ENCODE results near the gene THSD7B.

THSD7B gene

GRCh38 chr2:137181370-137181769, 416.0 kb downstream of the THSD7B start:
- TF ChIP-seq ZBTB7A (IDR thresholded peaks at IDR 0.05; ENCODE audit: low read depth) (no peak), MAX (IDR thresholded peaks at IDR 0.05) (no peak), EP300 (IDR thresholded peaks at IDR 0.05; ENCODE audit: borderline replicate concordance) (no peak), TCF12 (IDR thresholded peaks at IDR 0.05; ENCODE audit: low read depth) (no peak), TEAD4 (IDR thresholded peaks at IDR 0.05) (no peak), USF1 (IDR thresholded peaks at IDR 0.05) (no peak), EGR1 (IDR thresholded peaks at IDR 0.05) (no peak), RAD21 (IDR thresholded peaks at IDR 0.05; ENCODE audit: low read depth) (no peak), CREB1 (IDR thresholded peaks at IDR 0.05; ENCODE audit: low read depth) (no peak), CEBPB (IDR thresholded peaks at IDR 0.05) (no peak), FOXM1 (IDR thresholded peaks at IDR 0.05; ENCODE audit: borderline replicate concordance, low read depth) (no peak), YY1 (IDR thresholded peaks at IDR 0.05; ENCODE audit: low read depth) (no peak)

- no peak for TF ChIP-seq REST (IDR thresholded peaks at IDR 0.05; ENCODE audit: low read depth)
- TF ChIP-seq TCF12 (IDR thresholded peaks at IDR 0.05; ENCODE audit: low read depth) = no peak
- no peak for TF ChIP-seq EGR1 (IDR thresholded peaks at IDR 0.05)
- TF ChIP-seq ZBTB7A (IDR thresholded peaks at IDR 0.05; ENCODE audit: low read depth) = no peak
Observed at GRCh38 chr2:137182071-137182470, 416.7 kb downstream of the THSD7B start.

GRCh38 chr2:137183206-137183898, 418.0 kb downstream of the THSD7B start:
- TF ChIP-seq YY1 (IDR thresholded peaks at IDR 0.05; ENCODE audit: low read depth) = no peak
- no peak for TF ChIP-seq REST (IDR thresholded peaks at IDR 0.05; ENCODE audit: low read depth)
- TF ChIP-seq TAF1 (IDR thresholded peaks at IDR 0.05; ENCODE audit: low read depth) = no peak
- TF ChIP-seq MAX (IDR thresholded peaks at IDR 0.05) = no peak
- no peak for TF ChIP-seq FOXM1 (IDR thresholded peaks at IDR 0.05; ENCODE audit: borderline replicate concordance, low read depth)
- TF ChIP-seq TCF12 (IDR thresholded peaks at IDR 0.05; ENCODE audit: low read depth) = no peak
- TF ChIP-seq RAD21 (IDR thresholded peaks at IDR 0.05; ENCODE audit: low read depth) = no peak

GRCh38 chr2:137185378-137186078, 420.2 kb downstream of the THSD7B start:
- TF ChIP-seq YY1 (IDR thresholded peaks at IDR 0.05; ENCODE audit: low read depth) (no peak), NFIC (IDR thresholded peaks at IDR 0.05) (no peak), CEBPB (IDR thresholded peaks at IDR 0.05) (no peak), TAF1 (IDR thresholded peaks at IDR 0.05; ENCODE audit: low read depth) (no peak), RAD21 (IDR thresholded peaks at IDR 0.05; ENCODE audit: low read depth) (no peak), ZBTB7A (IDR thresholded peaks at IDR 0.05; ENCODE audit: low read depth) (no peak), TCF12 (IDR thresholded peaks at IDR 0.05; ENCODE audit: low read depth) (no peak), FOXM1 (IDR thresholded peaks at IDR 0.05; ENCODE audit: borderline replicate concordance, low read depth) (no peak), CREB1 (IDR thresholded peaks at IDR 0.05; ENCODE audit: low read depth) (no peak), USF1 (IDR thresholded peaks at IDR 0.05) (no peak), REST (IDR thresholded peaks at IDR 0.05; ENCODE audit: low read depth) (no peak), EP300 (IDR thresholded peaks at IDR 0.05; ENCODE audit: borderline replicate concordance) (no peak), TEAD4 (IDR thresholded peaks at IDR 0.05) (no peak), EGR1 (IDR thresholded peaks at IDR 0.05) (no peak), MAX (IDR thresholded peaks at IDR 0.05) (no peak)
